Epithelial cell of esophagus (primary cell): ENCODE measurements around the gene AFP.

Experiments used
- DNase-seq: peaks from one replicate; pipeline ENCODE4 v3.0.0; 2010; ENCODE audit warnings: low read depth
- H3K4me3 ChIP-seq: 2 replicates; pipeline ENCODE4 v1.5.1; 2011; ENCODE audit warnings: mild to moderate bottlenecking, low read length, control low read depth
- TF ChIP-seq, protein P1 (sequence below): IDR thresholded peaks from 2 replicates; pipeline ENCODE4 v1.5.1; 2011; ENCODE audit warnings: low read depth, mild to moderate bottlenecking, low read length, control low read depth, inconsistent platforms; ENCODE audit not compliant: insufficient read depth; ENCODE audit errors: missing control alignments

AFP gene

GRCh38 chr4:73470728-73471127 lies 34.7 kb downstream of the AFP start:
- no peak for DNase-seq
- TF ChIP-seq, protein P1, sequence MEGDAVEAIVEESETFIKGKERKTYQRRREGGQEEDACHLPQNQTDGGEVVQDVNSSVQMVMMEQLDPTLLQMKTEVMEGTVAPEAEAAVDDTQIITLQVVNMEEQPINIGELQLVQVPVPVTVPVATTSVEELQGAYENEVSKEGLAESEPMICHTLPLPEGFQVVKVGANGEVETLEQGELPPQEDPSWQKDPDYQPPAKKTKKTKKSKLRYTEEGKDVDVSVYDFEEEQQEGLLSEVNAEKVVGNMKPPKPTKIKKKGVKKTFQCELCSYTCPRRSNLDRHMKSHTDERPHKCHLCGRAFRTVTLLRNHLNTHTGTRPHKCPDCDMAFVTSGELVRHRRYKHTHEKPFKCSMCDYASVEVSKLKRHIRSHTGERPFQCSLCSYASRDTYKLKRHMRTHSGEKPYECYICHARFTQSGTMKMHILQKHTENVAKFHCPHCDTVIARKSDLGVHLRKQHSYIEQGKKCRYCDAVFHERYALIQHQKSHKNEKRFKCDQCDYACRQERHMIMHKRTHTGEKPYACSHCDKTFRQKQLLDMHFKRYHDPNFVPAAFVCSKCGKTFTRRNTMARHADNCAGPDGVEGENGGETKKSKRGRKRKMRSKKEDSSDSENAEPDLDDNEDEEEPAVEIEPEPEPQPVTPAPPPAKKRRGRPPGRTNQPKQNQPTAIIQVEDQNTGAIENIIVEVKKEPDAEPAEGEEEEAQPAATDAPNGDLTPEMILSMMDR = no peak
- no peak overlapping the region for H3K4me3 ChIP-seq

DNA sequence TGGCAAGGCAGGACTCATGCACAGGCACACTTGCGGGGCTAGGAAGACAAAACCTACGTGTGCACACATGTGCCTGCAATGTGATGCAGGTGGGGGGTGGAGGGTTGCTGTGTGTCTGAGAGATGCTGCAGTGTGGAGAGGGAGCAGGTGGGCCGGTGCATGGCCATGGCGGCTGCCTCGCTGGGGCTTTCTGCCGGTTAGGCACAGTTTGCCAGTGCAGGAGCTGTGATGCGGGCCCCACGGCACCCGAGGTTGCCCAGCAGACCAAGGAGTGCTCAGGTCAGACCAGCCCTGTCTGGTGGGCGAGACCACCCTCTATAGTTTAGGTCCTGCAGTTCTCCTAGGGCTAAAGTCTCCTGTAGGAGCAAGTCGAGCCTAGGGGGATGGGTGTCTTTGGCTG lies 41.2 kb downstream of the AFP start:
- TF ChIP-seq, protein P1 = no peak
- DNase-seq = no peak

DNA sequence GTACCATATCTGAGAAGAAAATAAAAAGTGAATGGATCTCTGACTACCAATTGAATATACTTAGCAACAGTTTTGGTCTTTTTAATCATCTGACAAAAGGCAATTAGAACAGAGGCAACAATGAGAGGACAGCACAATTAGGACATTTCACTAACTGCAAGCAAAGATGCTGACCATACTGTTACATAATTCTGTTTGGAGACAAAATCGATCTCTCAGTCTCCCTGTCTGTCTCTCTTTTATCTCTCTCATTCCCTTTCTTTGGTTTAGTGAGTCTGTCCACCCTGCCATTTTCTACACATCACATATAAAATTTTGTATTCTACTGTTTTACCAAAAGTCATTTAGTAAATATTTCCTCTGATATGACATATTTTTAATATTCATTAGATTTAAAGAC lies 43.3 kb downstream of the AFP start:
- no peak for DNase-seq
- TF ChIP-seq, protein P1 = no peak
- H3K4me3 ChIP-seq = no peak overlapping the region

More for the DNA sequence above, 41.2 kb downstream of the AFP start:
- no peak overlapping the region for H3K4me3 ChIP-seq

DNA sequence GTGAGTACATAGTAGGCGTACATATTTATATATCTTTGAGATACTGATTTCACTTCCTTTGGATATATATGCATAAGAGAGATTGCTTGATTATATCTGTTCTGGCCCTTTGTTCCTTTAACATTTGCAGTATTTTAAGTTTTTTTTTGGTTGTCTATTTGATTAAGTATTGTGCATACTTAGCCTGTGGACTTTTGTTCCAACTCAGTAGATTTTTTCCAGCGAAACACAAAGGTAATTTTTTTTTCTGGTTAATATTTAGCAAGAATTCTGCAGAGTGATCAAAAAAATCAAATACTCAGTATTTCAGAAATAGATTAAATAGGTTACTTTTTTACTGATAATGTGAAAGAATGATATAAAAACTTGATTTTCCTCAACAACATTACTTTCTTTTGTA lies 45.3 kb downstream of the AFP start, which contains the start of gene AFM:
Gene AFM, plus strand, starts transcription at position 388 of the 400 bp plus-strand sequence. CDS start 31 bp downstream, outside the sequence.
- no peak within 1 kb of the TSS for H3K4me3 ChIP-seq
- no peak for DNase-seq
- TF ChIP-seq, protein P1 = no peak

GRCh38 chr4:73485085-73485484 lies 49.1 kb downstream of the AFP start:
- no peak overlapping the region for H3K4me3 ChIP-seq
- TF ChIP-seq, protein P1 = no peak
- DNase-seq = no peak

GRCh38 chr4:73485596-73485995 lies 49.6 kb downstream of the AFP start:
- no peak overlapping the region for H3K4me3 ChIP-seq
- TF ChIP-seq, protein P1 = no peak
- DNase-seq = no peak

- no peak for DNase-seq
- TF ChIP-seq, protein P1 = no peak
- H3K4me3 ChIP-seq = no peak overlapping the region
Measured at GRCh38 chr4:73486497-73486896, 50.5 kb downstream of the AFP start.
